Pancreas (tissue), 10 donors: ENCODE data around the gene TSPAN15. TPM values are rescaled to one million over a fixed set of nuclear protein-coding genes. Genes with fewer than 3 reads are reported as not detected.

Source experiments
- ATAC-seq, 4 donors: fragments of 200-7000 bp; cut with Tn5 transposase; one replicate each; pipeline versions ENCODE4 v1.8.0 to v1.9.1; 2020; ENCODE audit warnings: mild to moderate bottlenecking in 4 of 4, moderate library complexity in 4 of 4
- DNase-seq, 6 donors: peaks; one replicate each; pipeline ENCODE4 v3.0.0-alpha.2; 2020
- FAIRE-seq: peaks from 2 replicates; lab custom pipeline; 2012; peaks lifted over from hg19 to GRCh38; lab: Jason Lieb, UNC
- H3K27ac ChIP-seq, 4 donors: fragments of 200-600 bp; sonication (generic); 1 replicate in 3 of 4; 2 replicates in 1 of 4; pipeline versions ENCODE4 v1.5.0 to v1.8.0; 2020
- H3K27me3 ChIP-seq, 4 donors: fragments of 200-600 bp; one replicate each; pipeline ENCODE4 v1.8.0; 2021
- H3K36me3 ChIP-seq, 3 donors: fragments of 200-600 bp; sonication (generic) in 1 of 3; one replicate each; pipeline versions ENCODE4 v1.5.0 to v1.8.0; 2020 to 2021
- H3K4me1 ChIP-seq, 3 donors: fragments of 200-600 bp; one replicate each; pipeline ENCODE4 v1.8.0; 2021
- H3K4me3 ChIP-seq, 4 donors: fragments of 200-600 bp; sonication (generic) in 2 of 4; one replicate each; pipeline versions ENCODE4 v1.5.0 to v1.8.0; 2020 to 2021
- H3K9me3 ChIP-seq, 4 donors: fragments of 200-600 bp; one replicate each; pipeline ENCODE4 v1.8.0; 2021
- CTCF ChIP-seq, 4 donors: fragments of 200-600 bp; sonication (generic) in 3 of 4; IDR thresholded peaks; one replicate each; pipeline versions ENCODE4 v1.5.0 to v1.8.0; 2021; ENCODE audit warnings: antibody characterized with exemption in 4 of 4
- WGBS, 2 donors: extraction: QIAGEN DNeasy Blood & Tissue Kit; methylation state at CpG; one replicate each; pipeline ENCODE4 v1.1.7; 2013; 5-methylcytosine and 5-hydroxymethylcytosine counted together
- intact Hi-C, 3 donors: fragments of 100-400 bp; cut with DNase I; formaldehyde crosslinking; loops; one replicate each; pipeline versions ENCODE4 v1.11.1 to v1.14.2; 2022
- polyA plus RNA-seq, 2 donors: library from polyadenylated mRNA; stranded (reverse); fragments of 200-250 nt; gene quantifications; one replicate each; pipeline ENCODE4 v1.2.3, GENCODE V29; 2013
- total RNA-seq, 6 donors: library from RNA; stranded (reverse); fragmentation: NEBNext Ultra II Directional in 4 of 6; extraction: Animal tissue kit (Norgen Biotek cat#: 25700) in 4 of 6; gene quantifications; one replicate each; pipeline versions ENCODE4 v1.2.1 to v1.2.4, GENCODE V29; 2021 to 2023
- donor health status: healthy with polysubstance abuse.
- donor health status: DM: no; HTN: no; CAD: no; lungs with moderate emphysema.
- donor health status: DM: no; HTN: no; CAD: no.
- donor health status: control.
- donor health status: control.
- donor health status: Bipolar disorder and iron deficiency.
- donor health status: DM: yes; HTN: yes; CAD: no.
- donor health status: DM: no; HTN: no; CAD: no.
- donor health status: DM: no; HTN: no; CAD: no.
- donor health status: DM: yes; HTN: yes; CAD: no.

Gene TSPAN15
- total and polyA plus RNA-seq, 8 donors, result 10.9 to 49.2 (median 17.6) TPM

- no peak for TF ChIP-seq CTCF (IDR thresholded peaks at IDR 0.05)
- no peak for DNase-seq
- ATAC-seq, result no peak
- Histone ChIP-seq H3K9me3 (no peaks in the 10 kb centered on the region), H3K27me3 (no peaks in the 10 kb centered on the region), H3K4me1 (peaks cover 0 to 4% (median 4%) of the 10 kb centered on the region in 3 donors), H3K36me3 (no peaks in the 10 kb centered on the region), H3K27ac (no peak overlapping the region), H3K4me3 (no peak overlapping the region)
- FAIRE-seq, result no peak
- WGBS, 2 donors, result 59 to 61% methylated on average over 4 of the region's 4 CpGs
- intact Hi-C loops, result no loop called here
These were observed 46.0 kb upstream of the TSPAN15 start for GRCh38 chr10:69405221-69405620.

GRCh38 chr10:69406302-69406811 lies 44.9 kb upstream of the TSPAN15 start:
- WGBS, 2 donors, result 63 to 71% methylated on average over 5 of the region's 5 CpGs
- DNase-seq, result no peak
- Histone ChIP-seq H3K27ac (no peak overlapping the region), H3K4me1 (peaks cover 0 to 4% (median 4%) of the 10 kb centered on the region in 3 donors), H3K4me3 (no peak overlapping the region), H3K36me3 (no peaks in the 10 kb centered on the region), H3K9me3 (no peaks in the 10 kb centered on the region), H3K27me3 (no peaks in the 10 kb centered on the region)
- no peak for TF ChIP-seq CTCF (IDR thresholded peaks at IDR 0.05)
- ATAC-seq, result no peak
- FAIRE-seq, result no peak
- intact Hi-C loops, result no loop called here

GRCh38 chr10:69406816-69407580 lies 44.3 kb upstream of the TSPAN15 start:
- no peaks in the 10 kb centered on the region for H3K27me3 ChIP-seq
- peaks cover 0 to 4% (median 4%) of the 10 kb centered on the region in 3 donors for H3K4me1 ChIP-seq
- no peak for TF ChIP-seq CTCF (IDR thresholded peaks at IDR 0.05)
- no peak for FAIRE-seq
- H3K4me3 ChIP-seq, result no peak overlapping the region
- H3K9me3 ChIP-seq, result no peaks in the 10 kb centered on the region
- no peak for ATAC-seq
- WGBS, 2 donors, result 81 to 82% methylated on average over 6 of the region's 6 CpGs
- H3K27ac ChIP-seq, result no peak overlapping the region
- intact Hi-C loops, result no loop called here
- H3K36me3 ChIP-seq, result no peaks in the 10 kb centered on the region
- no peak for DNase-seq

GRCh38 chr10:69407621-69408301 lies 43.5 kb upstream of the TSPAN15 start:
- peak overlapping the region in 2 of 4 donors; percentile 64 to 67 for H3K27ac ChIP-seq
- H3K4me3 ChIP-seq, result no peak overlapping the region
- intact Hi-C loops, result no loop called here
- 68 to 72% methylated on average over 14 of the region's 14 CpGs for WGBS, 2 donors
- ATAC-seq (peak in 2 of 4 donors; percentile 15 to 20), FAIRE-seq (no peak), DNase-seq (peak in 2 of 6 donors; percentile 40 to 49)
- H3K4me1 ChIP-seq, result peaks cover 0 to 4% (median 4%) of the 10 kb centered on the region in 3 donors
- TF ChIP-seq CTCF (IDR thresholded peaks at IDR 0.05), result no peak
- no peaks in the 10 kb centered on the region for H3K9me3 ChIP-seq
- no peaks in the 10 kb centered on the region for H3K36me3 ChIP-seq
- H3K27me3 ChIP-seq, result no peaks in the 10 kb centered on the region
